Keratinocyte (primary cell): ENCODE measurements around the gene ZNF524. TPM values are rescaled to one million over a fixed set of nuclear protein-coding genes. Genes with fewer than 3 reads are reported as not detected.

Experiments
- DNase-seq: peaks from one replicate; pipeline ENCODE4 v3.0.0-alpha.2; 2011; ENCODE audit warnings: low read depth, missing footprints, low spot score
- FAIRE-seq: peaks from 2 replicates; lab custom pipeline; 2011; peaks lifted over from hg19 to GRCh38; lab: Jason Lieb, UNC
- H2AFZ ChIP-seq: 2 replicates; pipeline ENCODE4 v1.6.0; 2012; ENCODE audit warnings: low read length, control low read depth, inconsistent platforms; ENCODE audit not compliant: control insufficient read depth
- H3K27ac ChIP-seq: 2 replicates; pipeline ENCODE4 v1.5.1; 2011; ENCODE audit warnings: low read length; ENCODE audit not compliant: control insufficient read depth, insufficient read depth
- H3K27me3 ChIP-seq: 3 replicates; pipeline ENCODE4 v1.6.0; 2011; ENCODE audit warnings: low read length; ENCODE audit not compliant: control insufficient read depth, insufficient read depth; ENCODE audit errors: extremely low read depth
- H3K36me3 ChIP-seq, 2 experiments: 2 replicates in 1 of 2; 3 replicates in 1 of 2; pipeline ENCODE4 v1.5.1; 2011; ENCODE audit warnings: low read length in 2 of 2, mild to moderate bottlenecking in 1 of 2; ENCODE audit not compliant: control insufficient read depth in 2 of 2, insufficient read depth in 2 of 2; ENCODE audit errors: extremely low read depth in 1 of 2
- H3K4me1 ChIP-seq: 3 replicates; pipeline ENCODE4 v1.5.1; 2011; ENCODE audit warnings: low read length; ENCODE audit not compliant: control insufficient read depth, insufficient read depth; ENCODE audit errors: extremely low read depth
- H3K4me2 ChIP-seq: 3 replicates; pipeline ENCODE4 v1.6.0; 2011; ENCODE audit warnings: low read depth, low read length; ENCODE audit not compliant: control insufficient read depth, insufficient read depth; ENCODE audit errors: extremely low read depth
- H3K4me3 ChIP-seq, 3 experiments: fragments of 200-600 bp in 1 of 3; sonication (generic) in 1 of 3; 2 replicates in 2 of 3; 3 replicates in 1 of 3; pipeline ENCODE4 v1.5.1; 2011 to 2016; ENCODE audit warnings: low read length in 3 of 3, mild to moderate bottlenecking in 3 of 3, control low read depth in 2 of 3, inconsistent platforms in 1 of 3, low read depth in 1 of 3, mixed read lengths in 1 of 3, mixed run types in 1 of 3, moderate library complexity in 1 of 3; ENCODE audit not compliant: control insufficient read depth in 2 of 3, insufficient read depth in 2 of 3; ENCODE audit errors: extremely low read depth in 1 of 3
- H3K79me2 ChIP-seq: 2 replicates; pipeline ENCODE4 v1.6.0; 2012; ENCODE audit warnings: low read length; ENCODE audit not compliant: control insufficient read depth, insufficient read depth
- H3K9ac ChIP-seq: 3 replicates; pipeline ENCODE4 v1.6.0; 2011; ENCODE audit warnings: low read length; ENCODE audit not compliant: control insufficient read depth, insufficient read depth; ENCODE audit errors: extremely low read depth
- H3K9me1 ChIP-seq: 3 replicates; pipeline ENCODE4 v1.6.0; 2011; ENCODE audit warnings: low read length; ENCODE audit not compliant: control insufficient read depth, insufficient read depth; ENCODE audit errors: extremely low read depth
- H3K9me3 ChIP-seq: 2 replicates; pipeline ENCODE4 v1.5.1; 2012; ENCODE audit warnings: low read depth, low read length; ENCODE audit not compliant: control insufficient read depth
- H4K20me1 ChIP-seq: 3 replicates; pipeline ENCODE4 v1.6.0; 2011; ENCODE audit warnings: low read length; ENCODE audit not compliant: control insufficient read depth, insufficient read depth; ENCODE audit errors: extremely low read depth
- EZH2 ChIP-seq: IDR thresholded peaks from one replicate; pipeline ENCODE4 v1.6.1; 2012; ENCODE audit warnings: inconsistent platforms, mild to moderate bottlenecking, low read length, moderate library complexity
- dilution Hi-C: fragments of 300-500 bp; cut with MboI; formaldehyde crosslinking; loops from one replicate; pipeline ENCODE4 v1.7.0; 2020; ENCODE audit warnings: low sequenced_read_pairs; ENCODE audit not compliant: extremely low pct_ligation_motif_present
- polyA plus RNA-seq, 5 experiments: library from polyadenylated mRNA; depleted of rRNA in 3 of 5; stranded (reverse) in 3 of 5; stranded (forward) in 1 of 5; unstranded in 1 of 5; fragments of >200 nt; gene quantifications; 1 replicate in 1 of 5; 2 replicates in 3 of 5; 3 replicates in 1 of 5; pipeline versions ENCODE4 v1.2.1 to v1.2.3, GENCODE V29; 2011 to 2012; ENCODE audit warnings: missing spikeins in 2 of 5, low read depth in 1 of 5, low replicate concordance in 1 of 5
- TF ChIP-seq, protein P1 (sequence below), 3 experiments: IDR thresholded peaks in 1 of 3; conservative IDR thresholded peaks in 1 of 3; optimal IDR thresholded peaks in 1 of 3; 2 replicates in 2 of 3; 3 replicates in 1 of 3; pipeline versions ENCODE3 to v1.5.1; 2011; ENCODE audit warnings: low read length in 3 of 3, mild to moderate bottlenecking in 3 of 3, moderate library complexity in 2 of 3, control low read depth in 1 of 3, inconsistent platforms in 1 of 3; ENCODE audit not compliant: insufficient read depth in 2 of 3; ENCODE audit errors: extremely low read depth in 1 of 3

Gene ZNF524
- polyA plus RNA-seq, 1 donor (not counting 4 experiments of a cell fraction or from before 2014, with no cell fraction given), result 2.6 TPM

DNA sequence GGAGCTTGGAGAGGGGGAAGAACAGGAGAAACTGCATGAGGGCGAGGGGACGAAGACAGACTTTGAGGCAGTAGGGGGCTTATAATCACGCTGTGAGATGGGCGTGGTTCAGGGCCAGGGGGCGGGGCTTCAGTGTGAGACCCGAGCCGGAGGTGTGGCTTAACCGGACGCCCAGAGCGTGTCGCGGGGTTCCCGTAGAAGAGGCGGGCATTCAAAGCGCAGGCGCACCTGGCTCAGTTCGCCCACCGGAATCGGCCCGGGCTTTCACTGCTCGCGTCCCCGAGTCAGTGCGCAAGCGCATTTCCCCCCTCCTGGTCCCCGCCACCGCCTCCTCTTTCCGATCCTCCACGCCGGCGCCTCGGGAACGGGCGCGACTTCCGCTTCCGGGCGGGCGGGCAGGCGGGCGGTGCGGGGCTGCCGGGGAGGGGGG lies 5.1 kb downstream of the ZNF524 start:
- FAIRE-seq (no peak), DNase-seq (peak; percentile 89)
- peak overlapping the region; percentile 95 for H3K4me2 ChIP-seq
- no peaks in the 10 kb centered on the region for H3K9me1 ChIP-seq
- H2AFZ ChIP-seq, result peak overlapping the region; percentile 63
- dilution Hi-C loops, result no loop called here
- peak overlapping the region; percentile 47 for H3K9ac ChIP-seq
- peaks cover 23% of the 10 kb centered on the region for H3K4me1 ChIP-seq
- H3K27ac ChIP-seq, result peak overlapping the region; percentile 67
- H3K79me2 ChIP-seq, result peaks cover 38% of the 10 kb centered on the region
- peaks cover 7 to 11% of the 10 kb centered on the region in 2 experiments for H3K36me3 ChIP-seq
- no peaks in the 10 kb centered on the region for H4K20me1 ChIP-seq
- no peaks in the 10 kb centered on the region for H3K9me3 ChIP-seq
- H3K27me3 ChIP-seq, result no peaks in the 10 kb centered on the region
- TF ChIP-seq, protein P1, sequence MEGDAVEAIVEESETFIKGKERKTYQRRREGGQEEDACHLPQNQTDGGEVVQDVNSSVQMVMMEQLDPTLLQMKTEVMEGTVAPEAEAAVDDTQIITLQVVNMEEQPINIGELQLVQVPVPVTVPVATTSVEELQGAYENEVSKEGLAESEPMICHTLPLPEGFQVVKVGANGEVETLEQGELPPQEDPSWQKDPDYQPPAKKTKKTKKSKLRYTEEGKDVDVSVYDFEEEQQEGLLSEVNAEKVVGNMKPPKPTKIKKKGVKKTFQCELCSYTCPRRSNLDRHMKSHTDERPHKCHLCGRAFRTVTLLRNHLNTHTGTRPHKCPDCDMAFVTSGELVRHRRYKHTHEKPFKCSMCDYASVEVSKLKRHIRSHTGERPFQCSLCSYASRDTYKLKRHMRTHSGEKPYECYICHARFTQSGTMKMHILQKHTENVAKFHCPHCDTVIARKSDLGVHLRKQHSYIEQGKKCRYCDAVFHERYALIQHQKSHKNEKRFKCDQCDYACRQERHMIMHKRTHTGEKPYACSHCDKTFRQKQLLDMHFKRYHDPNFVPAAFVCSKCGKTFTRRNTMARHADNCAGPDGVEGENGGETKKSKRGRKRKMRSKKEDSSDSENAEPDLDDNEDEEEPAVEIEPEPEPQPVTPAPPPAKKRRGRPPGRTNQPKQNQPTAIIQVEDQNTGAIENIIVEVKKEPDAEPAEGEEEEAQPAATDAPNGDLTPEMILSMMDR (optimal IDR thresholded peaks at IDR 0.05 in 1 of 3, IDR thresholded peaks at IDR 0.05 in 1 of 3, conservative IDR thresholded peaks at IDR 0.05 in 1 of 3; ENCODE audit: extremely low read depth in 1 of 3, insufficient read depth in 2 of 3, low read length in 3 of 3), result no peak
- no peak for TF ChIP-seq EZH2
- peak overlapping the region; percentile 61 to 72 (median 65) for H3K4me3 ChIP-seq

DNA sequence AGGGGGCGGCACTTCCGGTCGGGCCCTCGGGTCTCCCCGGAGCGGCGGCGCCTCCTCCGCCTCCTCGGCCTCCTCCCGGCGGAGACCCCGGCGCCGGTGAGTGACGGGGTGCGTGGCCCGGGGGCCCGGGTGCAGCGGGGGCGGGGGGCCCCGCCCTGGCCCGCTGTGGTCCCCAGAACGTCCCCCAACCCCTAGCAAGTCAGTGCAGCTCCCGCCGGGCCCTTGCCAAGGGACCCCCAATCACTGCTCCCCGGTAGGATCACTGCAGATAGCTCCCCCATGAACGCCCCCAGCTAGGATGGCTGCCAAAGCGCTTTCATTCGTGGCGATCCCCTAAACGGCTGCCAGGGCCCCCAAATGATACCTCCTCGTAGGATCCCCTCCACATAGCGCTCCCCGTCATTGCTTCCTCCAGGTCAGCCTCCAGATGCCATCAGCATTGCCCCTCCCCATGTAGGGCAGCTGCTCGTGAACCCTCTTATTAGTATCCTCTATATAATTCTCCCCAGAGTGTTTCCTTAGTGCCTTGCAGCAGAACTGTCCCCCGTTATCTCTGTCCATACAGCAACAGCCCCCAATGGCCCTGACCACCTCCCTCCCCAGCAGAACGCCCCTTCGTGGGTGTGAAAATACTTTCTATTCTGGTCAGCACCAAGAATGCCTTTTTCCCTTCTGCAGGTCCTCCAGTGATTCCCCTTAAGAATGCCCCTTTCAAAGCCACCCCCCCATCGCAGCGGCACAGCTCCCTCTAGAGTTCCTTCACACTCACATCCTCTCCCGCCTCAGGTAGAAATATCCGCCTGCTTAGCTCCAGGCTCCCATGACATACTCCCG lies 5.8 kb downstream of the ZNF524 start, which contains the start of gene ZNF865:
Gene ZNF865, plus strand, starts transcription at position 11 of the 834 bp plus-strand sequence. CDS start 7,972 bp downstream, outside the sequence.
- Histone ChIP-seq H3K4me2 (peak within 1 kb of the TSS; percentile 95), H3K27me3 (no peaks in the 10 kb centered on the region), H3K79me2 (peaks cover 44% of the 10 kb centered on the region), H3K9me1 (no peaks in the 10 kb centered on the region), H3K9ac (peak within 1 kb of the TSS; percentile 84), H3K9me3 (no peaks in the 10 kb centered on the region), H2AFZ (peak within 1 kb of the TSS; percentile 63), H3K36me3 (peaks cover 11 to 14% of the 10 kb centered on the region in 2 experiments), H3K4me3 (peak within 1 kb of the TSS; percentile 61 to 73 (median 72)), H3K27ac (peak within 1 kb of the TSS; percentile 67), H3K4me1 (peaks cover 21% of the 10 kb centered on the region), H4K20me1 (no peaks in the 10 kb centered on the region)
- FAIRE-seq (peak; percentile 86), DNase-seq (no peak)
- dilution Hi-C loops, result no loop called here
- TF ChIP-seq, protein P1 (optimal IDR thresholded peaks at IDR 0.05 in 1 of 3, IDR thresholded peaks at IDR 0.05 in 1 of 3, conservative IDR thresholded peaks at IDR 0.05 in 1 of 3; ENCODE audit: extremely low read depth in 1 of 3, insufficient read depth in 2 of 3, low read length in 3 of 3), result peak; percentile 88 to 91 (median 91)
- TF ChIP-seq EZH2, result no peak
